HepG2 (cell line): ENCODE measurements around the gene DUOXA2. TPM values are rescaled to one million over a fixed set of nuclear protein-coding genes. Genes with fewer than 3 reads are reported as not detected.

Experiments used
- ATAC-seq: fragments of 200-7000 bp; cut with Tn5 transposase; 3 replicates; pipeline ENCODE4 v1.9.1; 2020; ENCODE audit warnings: mild to moderate bottlenecking, moderate library complexity
- BruUV-seq: library from RNA; stranded (reverse); fragments of 400-500 nt; replicated peaks from 2 replicates; lab custom pipeline; 2021; lab: Mats Ljungman, UMichigan
- CTCF ChIA-PET: fragments of 300-600 bp; formaldehyde crosslinking; extraction: SDS; loops from one replicate; lab custom pipeline; 2021; ENCODE audit warnings: low total read pairs, inconsistent platforms, low intra/inter-chr PET ratio; lab: Yijun Ruan, JAX
- POLR2A ChIA-PET: fragments of 350-600 bp; sonication (Branson Sonifier 250); formaldehyde crosslinking; loops from one replicate; lab custom pipeline; 2020; ENCODE audit warnings: antibody characterized with exemption, inconsistent platforms; lab: Yijun Ruan, JAX
- DNase-seq: peaks from one replicate; pipeline ENCODE4 v3.0.0-alpha.2; 2015; ENCODE audit warnings: low spot score
- FAIRE-seq: peaks from 3 replicates; lab custom pipeline; 2011; peaks lifted over from hg19 to GRCh38; lab: Jason Lieb, UNC
- H2AFZ ChIP-seq: one replicate; pipeline ENCODE4 v1.6.1; 2011; ENCODE audit warnings: low read length, inconsistent platforms
- H3K27ac ChIP-seq: fragments of 300-600 bp; 3 replicates; pipeline ENCODE4 v1.8.0; 2011; ENCODE audit warnings: mixed run types, mild to moderate bottlenecking, mixed read lengths, low read length, inconsistent platforms; ENCODE audit not compliant: insufficient read depth; ENCODE audit errors: extremely low read length
- H3K27me3 ChIP-seq, 2 experiments: fragments of 200-600 bp in 1 of 2; 2 replicates in 1 of 2; 3 replicates in 1 of 2; pipeline versions ENCODE4 v1.6.0 to v1.8.0; 2011; ENCODE audit warnings: low read length in 2 of 2, mild to moderate bottlenecking in 2 of 2, moderate library complexity in 2 of 2, inconsistent platforms in 1 of 2; ENCODE audit not compliant: insufficient read depth in 2 of 2, control insufficient read depth in 1 of 2
- H3K36me3 ChIP-seq, 2 experiments: fragments of 200-600 bp in 1 of 2; replicated peaks in 1 of 2; 2 replicates in 1 of 2; 3 replicates in 1 of 2; pipeline versions ENCODE4 v1.5.1 to v1.8.0; 2011; ENCODE audit warnings: low read length in 2 of 2, inconsistent platforms in 1 of 2; ENCODE audit not compliant: insufficient read depth in 2 of 2, control insufficient read depth in 1 of 2
- H3K4me1 ChIP-seq: 2 replicates; pipeline ENCODE4 v1.5.1; 2012; ENCODE audit warnings: low read length, inconsistent platforms; ENCODE audit not compliant: insufficient read depth
- H3K4me2 ChIP-seq: 2 replicates; pipeline ENCODE4 v1.6.0; 2011; ENCODE audit warnings: low read depth, low read length, inconsistent platforms
- H3K4me3 ChIP-seq, 3 experiments: fragments of 200-600 bp in 1 of 3; sonication (generic), shearing (Covaris generic) in 1 of 3; replicated peaks in 1 of 3; 2 replicates each; pipeline ENCODE4 v1.5.1; 2011 to 2016; ENCODE audit warnings: low read length in 3 of 3, inconsistent platforms in 2 of 3, low read depth in 2 of 3, mild to moderate bottlenecking in 2 of 3, control low read depth in 1 of 3, mixed read lengths in 1 of 3; ENCODE audit not compliant: insufficient read depth in 1 of 3
- H3K79me2 ChIP-seq: one replicate; pipeline ENCODE4 v1.6.1; 2011; ENCODE audit warnings: low read length, inconsistent platforms; ENCODE audit not compliant: insufficient read depth
- H3K9ac ChIP-seq: 2 replicates; pipeline ENCODE4 v1.6.0; 2011; ENCODE audit warnings: mild to moderate bottlenecking, low read depth, low read length, inconsistent platforms; ENCODE audit not compliant: insufficient read depth
- H3K9me3 ChIP-seq: 2 replicates; pipeline ENCODE4 v1.5.1; 2012; ENCODE audit warnings: mild to moderate bottlenecking, low read length
- H4K20me1 ChIP-seq: 2 replicates; pipeline ENCODE4 v1.6.0; 2011; ENCODE audit warnings: inconsistent platforms, mild to moderate bottlenecking, low read length, moderate library complexity; ENCODE audit not compliant: insufficient read depth
- CREB1 ChIP-seq, 2 experiments: fragments of 450-650 bp in 1 of 2; IDR thresholded peaks; 2 replicates each; pipeline ENCODE4 v1.6.1; 2016 to 2017; ENCODE audit warnings: control low read depth in 1 of 2, mild to moderate bottlenecking in 1 of 2, missing compliant biosample characterization in 1 of 2, missing genetic modification characterization in 1 of 2
- SNAPC4 ChIP-seq: sonication (generic); formaldehyde crosslinking; IDR thresholded peaks from 2 replicates; pipeline ENCODE4 v1.4.0; 2020; ENCODE audit warnings: mild to moderate bottlenecking, missing genetic modification reagents
- ZNF629 ChIP-seq: sonication (generic); formaldehyde crosslinking; conservative IDR thresholded peaks from 2 replicates; pipeline ENCODE4 v1.5.0; 2020; ENCODE audit warnings: missing genetic modification reagents
- ZNF646 ChIP-seq: sonication (generic); formaldehyde crosslinking; IDR thresholded peaks from 2 replicates; pipeline ENCODE4 v1.9.0; 2021; ENCODE audit warnings: mild to moderate bottlenecking, missing genetic modification reagents
- WGBS: methylation state at CpG from one replicate; pipeline ENCODE4 v1.1.6; 2017; ENCODE audit warnings: low lambda C conversion rate; 5-methylcytosine and 5-hydroxymethylcytosine counted together
- in situ Hi-C: cut with HindIII; loops from 2 replicates; pipeline ENCODE4 v1.10.0; 2017; ENCODE audit warnings: low pct_unique_long_range_greater_than_20kb; ENCODE audit not compliant: extremely low pct_ligation_motif_present
- intact Hi-C: fragments of 100-400 bp; cut with micrococcal nuclease; formaldehyde crosslinking; loops from one replicate; pipeline ENCODE4 v1.10.0; 2022; ENCODE audit not compliant: unreplicated experiment
- polyA plus RNA-seq, 8 experiments: library from polyadenylated mRNA; depleted of rRNA in 3 of 8; stranded (reverse) in 7 of 8; unstranded in 1 of 8; fragments of >200 nt; fragmentation: Illumina TruSeq in 4 of 8; extraction: Trizol in 4 of 8; gene quantifications; 2 replicates each; pipeline versions ENCODE4 v1.2.1 to v1.2.3, GENCODE V29; 2011 to 2016; ENCODE audit warnings: low read depth in 4 of 8, missing spikeins in 1 of 8, mixed read lengths in 1 of 8; ENCODE audit not compliant: insufficient read depth in 1 of 8
- total RNA-seq, 5 experiments: library from RNA; depleted of rRNA; stranded (reverse); fragments of >200 nt; fragmentation: Illumina TruSeq; extraction: Trizol; gene quantifications; 2 replicates each; pipeline ENCODE4 v1.2.3, GENCODE V29; 2016; ENCODE audit warnings: low read depth in 1 of 5

Gene DUOXA2
- total and polyA plus RNA-seq, 2 of the 13 experiments (the other 11 are each of a cell fraction or from before 2014, with no cell fraction given), result 0.32 TPM; not detected in 1

- Histone ChIP-seq H3K4me1 (peaks cover 44% of the 10 kb centered on the region), H3K4me3 (no peak overlapping the region; a peak in 1 of 6 replicates), H3K79me2 (no peaks in the 10 kb centered on the region), H3K9me3 (no peaks in the 10 kb centered on the region)
- no peak for FAIRE-seq
- no peak for ATAC-seq
- CTCF ChIA-PET, result no interaction called here
- no peak for TF ChIP-seq SNAPC4 (CRISPR knock-in tag)
- TF ChIP-seq ZNF646 (CRISPR knock-in tag), result no peak
- TF ChIP-seq ZNF629 (CRISPR knock-in tag), result peak; percentile 62
- TF ChIP-seq CREB1 (IDR thresholded peaks at IDR 0.05), result peak; percentile 20; the same call in 1 of the 2 replicates
- TF ChIP-seq CREB1 (CRISPR knock-in tag; IDR thresholded peaks at IDR 0.05), result no peak
- TF ChIP-seq, all 625 proteins: peak for 2
- Histone ChIP-seq H3K36me3 (no peaks in the 10 kb centered on the region), H2AFZ (no peak overlapping the region), H3K27ac (no peak overlapping the region), H3K9ac (no peak overlapping the region), H4K20me1 (no peaks in the 10 kb centered on the region), H3K4me2 (peak overlapping the region; percentile 41), H3K27me3 (peaks cover under 1 to 16% of the 10 kb centered on the region in 2 experiments; a peak in 4 of 5 replicates)
- in situ Hi-C loops (no loop called here), intact Hi-C loops (no loop called here)
- POLR2A ChIA-PET, result no interaction called here
- WGBS, result 27% methylated on average over 3 of the region's 3 CpGs
- BruUV-seq, result no TSS peak
- DNase-seq, result no peak
These were observed 24.3 kb upstream of the DUOXA2 start for GRCh38 chr15:45089712-45090373.
